GM21528 (cell line): Measurements from ENCODE around the gene KCNMA1.

Experiments used
- ATAC-seq: cut with Tn5 transposase; IDR thresholded peaks from one replicate; pipeline ENCODE4 v1.9.1; 2021; ENCODE audit warnings: mild to moderate bottlenecking, moderate library complexity; ENCODE audit not compliant: unreplicated experiment, low FRiP score

The KCNMA1 gene

GRCh38 chr10:76884673-76885275 is 752.8 kb downstream of the KCNMA1 start:
- no peak for ATAC-seq

GRCh38 chr10:76883596-76883995 is 754.0 kb downstream of the KCNMA1 start:
- no peak for ATAC-seq

- no peak for ATAC-seq
Measured at GRCh38 chr10:76882796-76883195, 754.8 kb downstream of the KCNMA1 start.

- ATAC-seq = peak; percentile 71
Measured at GRCh38 chr10:76882245-76882644, 755.4 kb downstream of the KCNMA1 start.

- ATAC-seq = peak; percentile 75
Measured at GRCh38 chr10:76881477-76882220, 756.0 kb downstream of the KCNMA1 start.

GRCh38 chr10:76880931-76881330 is 756.7 kb downstream of the KCNMA1 start:
- no peak for ATAC-seq

- no peak for ATAC-seq
Measured at GRCh38 chr10:76879116-76879913, 758.3 kb downstream of the KCNMA1 start.

- ATAC-seq = no peak
Measured at GRCh38 chr10:76878514-76878913, 759.1 kb downstream of the KCNMA1 start.

GRCh38 chr10:76874896-76875295 is 762.7 kb downstream of the KCNMA1 start:
- no peak for ATAC-seq

GRCh38 chr10:76874176-76874575 is 763.4 kb downstream of the KCNMA1 start:
- no peak for ATAC-seq

- no peak for ATAC-seq
Measured at GRCh38 chr10:76871697-76872295, 765.8 kb downstream of the KCNMA1 start.

- no peak for ATAC-seq
Measured at GRCh38 chr10:76869931-76870330, 767.7 kb downstream of the KCNMA1 start.

- ATAC-seq = no peak
Measured at GRCh38 chr10:76868098-76868977, 769.3 kb downstream of the KCNMA1 start.

GRCh38 chr10:76866841-76867586 is 770.6 kb downstream of the KCNMA1 start:
- ATAC-seq = no peak

- no peak for ATAC-seq
Measured at GRCh38 chr10:76864922-76865321, 772.7 kb downstream of the KCNMA1 start.

- no peak for ATAC-seq
Measured at GRCh38 chr10:76858721-76859120, 778.9 kb downstream of the KCNMA1 start.

- no peak for ATAC-seq
Measured at GRCh38 chr10:76840802-76841201, 796.8 kb downstream of the KCNMA1 start.

GRCh38 chr10:76839276-76839675 is 798.3 kb downstream of the KCNMA1 start:
- ATAC-seq = no peak

- no peak for ATAC-seq
Measured at GRCh38 chr10:76830218-76830617, 807.4 kb downstream of the KCNMA1 start.
